ENCODE measurements around the gene FAM81B.

FAM81B gene

GRCh38 chr5:95454536-95454935 lies 63.4 kb downstream of the FAM81B start:
- no peak overlapping the region for H3K4me3 ChIP-seq (ENCODE audit: low read length)
- TF ChIP-seq, protein P1, sequence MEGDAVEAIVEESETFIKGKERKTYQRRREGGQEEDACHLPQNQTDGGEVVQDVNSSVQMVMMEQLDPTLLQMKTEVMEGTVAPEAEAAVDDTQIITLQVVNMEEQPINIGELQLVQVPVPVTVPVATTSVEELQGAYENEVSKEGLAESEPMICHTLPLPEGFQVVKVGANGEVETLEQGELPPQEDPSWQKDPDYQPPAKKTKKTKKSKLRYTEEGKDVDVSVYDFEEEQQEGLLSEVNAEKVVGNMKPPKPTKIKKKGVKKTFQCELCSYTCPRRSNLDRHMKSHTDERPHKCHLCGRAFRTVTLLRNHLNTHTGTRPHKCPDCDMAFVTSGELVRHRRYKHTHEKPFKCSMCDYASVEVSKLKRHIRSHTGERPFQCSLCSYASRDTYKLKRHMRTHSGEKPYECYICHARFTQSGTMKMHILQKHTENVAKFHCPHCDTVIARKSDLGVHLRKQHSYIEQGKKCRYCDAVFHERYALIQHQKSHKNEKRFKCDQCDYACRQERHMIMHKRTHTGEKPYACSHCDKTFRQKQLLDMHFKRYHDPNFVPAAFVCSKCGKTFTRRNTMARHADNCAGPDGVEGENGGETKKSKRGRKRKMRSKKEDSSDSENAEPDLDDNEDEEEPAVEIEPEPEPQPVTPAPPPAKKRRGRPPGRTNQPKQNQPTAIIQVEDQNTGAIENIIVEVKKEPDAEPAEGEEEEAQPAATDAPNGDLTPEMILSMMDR (conservative IDR thresholded peaks at IDR 0.05; ENCODE audit: low read depth, low read length), result no peak
- DNase-seq (ENCODE audit: low read depth), result no peak

- DNase-seq (ENCODE audit: low read depth), result no peak
- TF ChIP-seq, protein P1 (conservative IDR thresholded peaks at IDR 0.05; ENCODE audit: low read depth, low read length), result no peak
- H3K4me3 ChIP-seq (ENCODE audit: low read length), result no peak overlapping the region
These were observed 69.5 kb downstream of the FAM81B start for GRCh38 chr5:95460665-95461064.

DNA sequence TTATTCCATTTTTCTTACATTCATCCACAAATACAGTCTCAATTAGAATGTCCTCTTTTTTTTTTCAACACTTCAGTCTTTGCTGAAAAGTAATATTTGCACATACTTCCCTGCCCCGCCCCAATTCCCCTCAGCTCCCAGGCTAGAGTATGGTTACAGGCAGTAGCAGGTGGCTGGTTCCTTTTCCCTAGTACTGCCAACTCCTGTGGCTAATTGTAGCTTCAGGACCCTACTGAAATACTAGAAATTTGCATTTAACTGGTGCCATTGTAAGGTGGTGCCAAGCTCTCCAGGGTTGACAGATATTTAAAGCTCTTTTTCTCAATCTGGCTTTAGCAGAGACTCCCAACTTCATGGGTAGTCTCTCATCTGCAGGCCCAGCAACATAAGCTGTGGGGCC lies 80.3 kb downstream of the FAM81B start:
- TF ChIP-seq, protein P1 (conservative IDR thresholded peaks at IDR 0.05; ENCODE audit: low read depth, low read length), result no peak
- DNase-seq (ENCODE audit: low read depth), result no peak
- H3K4me3 ChIP-seq (ENCODE audit: low read length), result no peak overlapping the region

DNA sequence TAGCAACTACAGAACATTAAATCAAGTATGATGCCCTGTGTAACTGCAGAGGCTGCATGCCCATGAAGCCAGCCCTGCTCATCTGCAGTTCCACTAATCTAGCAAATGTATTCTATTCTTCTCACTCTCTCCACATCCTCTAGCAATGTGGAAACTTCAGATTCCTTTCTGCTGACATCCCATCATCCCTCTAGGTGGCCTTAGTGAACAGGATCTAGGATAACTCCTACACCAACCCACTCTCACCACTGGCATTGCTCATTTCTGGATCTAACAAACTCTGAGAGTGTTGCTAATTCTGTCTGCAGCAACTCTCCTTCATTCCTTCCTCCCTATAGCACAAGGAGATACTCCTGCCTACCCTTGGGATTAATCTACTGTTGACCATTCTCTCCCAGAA lies 80.8 kb downstream of the FAM81B start:
- TF ChIP-seq, protein P1 (conservative IDR thresholded peaks at IDR 0.05; ENCODE audit: low read depth, low read length), result no peak
- DNase-seq (ENCODE audit: low read depth), result no peak
- H3K4me3 ChIP-seq (ENCODE audit: low read length), result no peak overlapping the region

DNA sequence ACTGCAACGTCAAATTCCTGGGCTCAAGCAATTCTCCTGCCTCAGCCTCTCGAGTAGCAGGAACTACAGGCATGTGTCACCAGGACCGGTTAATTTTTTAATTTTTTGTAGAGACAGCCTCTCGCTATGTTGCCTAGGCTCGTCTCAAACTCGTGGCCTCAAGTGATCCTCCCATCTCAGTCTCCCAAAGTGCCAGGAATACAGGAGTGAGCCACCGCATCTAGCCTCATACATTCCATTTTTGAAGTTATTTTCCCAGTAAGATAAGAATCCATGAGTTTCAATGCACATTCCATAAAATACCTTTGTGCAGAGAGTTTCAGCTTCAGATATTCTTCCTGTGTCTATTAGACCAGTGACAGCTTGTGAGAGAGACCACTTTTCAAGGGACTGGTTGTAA lies 93.3 kb downstream of the FAM81B start:
- DNase-seq (ENCODE audit: low read depth), result no peak
- TF ChIP-seq, protein P1 (conservative IDR thresholded peaks at IDR 0.05; ENCODE audit: low read depth, low read length), result no peak
- no peak overlapping the region for H3K4me3 ChIP-seq (ENCODE audit: low read length)

DNA sequence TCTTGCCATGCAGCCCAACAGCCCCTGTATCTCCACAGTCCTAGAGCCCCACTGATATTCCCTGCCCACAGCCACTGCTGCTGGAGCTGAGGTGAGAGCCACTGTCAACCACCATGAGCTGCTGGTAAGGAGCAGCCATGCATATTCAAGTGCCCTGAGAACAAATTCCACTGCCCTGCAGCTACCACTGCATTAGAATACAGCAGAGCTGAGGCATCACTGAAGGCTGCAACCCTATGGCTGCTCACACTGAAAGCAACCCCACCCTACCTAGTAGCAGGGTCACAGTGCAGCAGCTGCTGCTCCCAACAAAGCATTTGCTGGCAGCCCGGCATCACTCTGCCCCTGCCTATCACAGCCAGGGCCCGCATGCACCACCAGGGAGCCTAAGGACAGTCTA lies 95.0 kb downstream of the FAM81B start:
- no peak overlapping the region for H3K4me3 ChIP-seq (ENCODE audit: low read length)
- no peak for DNase-seq (ENCODE audit: low read depth)
- TF ChIP-seq, protein P1 (conservative IDR thresholded peaks at IDR 0.05; ENCODE audit: low read depth, low read length), result no peak

GRCh38 chr5:95487880-95488279 lies 96.7 kb downstream of the FAM81B start:
- H3K4me3 ChIP-seq (ENCODE audit: low read length), result no peak overlapping the region
- TF ChIP-seq, protein P1 (conservative IDR thresholded peaks at IDR 0.05; ENCODE audit: low read depth, low read length), result no peak
- DNase-seq (ENCODE audit: low read depth), result no peak

Data from retinal pigment epithelial cell (primary cell).